ENCODE data around the gene RNPEPL1. TPM values are rescaled to one million over a fixed set of nuclear protein-coding genes. Genes with fewer than 3 reads are reported as not detected.
A peak's percentile ranks its signal among the peaks of the same experiment; 100 is the strongest.

Gene RNPEPL1
- total RNA-seq, 1 donor from 2014 or later, result 69.9 TPM

- DNase-seq (ENCODE audit: low spot score), result peak; percentile 88
These were observed 54.4 kb downstream of the RNPEPL1 start for GRCh38 chr2:240622531-240623235.

DNA sequence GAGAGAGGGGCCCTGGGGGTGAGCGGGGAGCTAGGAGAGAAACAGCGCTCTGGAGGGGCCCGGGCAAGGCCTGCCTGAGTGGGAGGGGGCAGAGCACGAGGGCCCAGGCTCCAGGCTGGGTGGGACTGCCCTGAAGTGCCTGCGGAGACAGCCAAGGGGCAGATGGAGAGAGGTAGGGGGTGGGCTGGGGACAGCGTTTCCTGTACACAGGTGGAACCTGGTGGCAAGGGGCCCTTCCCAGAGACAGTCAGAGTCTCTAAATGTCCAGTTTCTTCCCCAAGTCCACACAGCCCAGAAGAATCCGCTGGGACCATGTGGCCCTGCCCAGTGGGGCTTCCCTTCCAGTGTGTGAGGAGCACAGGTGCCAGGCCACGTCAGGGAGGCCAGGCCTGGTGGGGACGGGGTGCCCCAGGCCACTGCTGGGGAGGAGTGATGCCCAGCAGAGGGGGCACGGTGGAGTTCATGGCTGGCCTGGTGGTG, 55.3 kb downstream of the RNPEPL1 start:
- DNase-seq (ENCODE audit: low spot score), result peak; percentile 71

- peak; percentile 87 for DNase-seq (ENCODE audit: low spot score)
These were observed 56.0 kb downstream of the RNPEPL1 start for GRCh38 chr2:240624011-240624949.

GRCh38 chr2:240624950-240625621, 56.8 kb downstream of the RNPEPL1 start, which contains the start of gene GPR35:
TSS of gene GPR35 (plus strand) at chr2:240625480. CDS start at chr2:240629953, 4,473 bp downstream.
- peak; percentile 89 for DNase-seq (ENCODE audit: low spot score)

- peak; percentile 85 for DNase-seq (ENCODE audit: low spot score)
These were observed 58.4 kb downstream of the RNPEPL1 start for GRCh38 chr2:240626531-240627300.

- DNase-seq (ENCODE audit: low spot score), result peak; percentile 80
These were observed 59.6 kb downstream of the RNPEPL1 start for GRCh38 chr2:240627736-240628506.

DNA sequence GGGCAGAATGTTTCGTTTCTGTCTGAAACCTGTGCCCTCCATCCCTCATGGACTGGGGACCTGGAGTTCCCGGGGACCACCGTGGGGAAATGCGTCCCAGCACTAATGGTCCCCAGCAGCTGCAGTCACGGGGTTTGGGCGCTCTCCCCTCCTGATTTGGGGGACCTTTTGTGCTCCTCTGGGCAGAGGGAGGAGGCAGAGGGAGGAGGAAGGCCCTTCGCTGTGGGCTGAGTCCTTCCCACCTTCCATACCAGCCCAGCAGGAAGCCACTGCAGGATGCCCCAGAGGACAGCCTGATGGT, 60.2 kb downstream of the RNPEPL1 start:
- no peak for DNase-seq (ENCODE audit: low spot score)

GRCh38 chr2:240628808-240629618, 60.7 kb downstream of the RNPEPL1 start:
- DNase-seq (ENCODE audit: low spot score), result peak; percentile 85

DNA sequence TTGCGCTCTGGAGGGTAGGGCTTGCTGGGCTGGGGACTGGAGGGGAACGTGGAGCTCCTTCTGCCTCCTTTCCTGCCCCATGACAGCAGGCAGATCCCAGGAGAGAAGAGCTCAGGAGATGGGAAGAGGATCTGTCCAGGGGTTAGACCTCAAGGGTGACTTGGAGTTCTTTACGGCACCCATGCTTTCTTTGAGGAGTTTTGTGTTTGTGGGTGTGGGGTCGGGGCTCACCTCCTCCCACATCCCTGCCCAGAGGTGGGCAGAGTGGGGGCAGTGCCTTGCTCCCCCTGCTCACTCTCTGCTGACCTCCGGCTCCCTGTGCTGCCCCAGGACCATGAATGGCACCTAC, 61.3 kb downstream of the RNPEPL1 start:
- no peak for DNase-seq (ENCODE audit: low spot score)

DNA sequence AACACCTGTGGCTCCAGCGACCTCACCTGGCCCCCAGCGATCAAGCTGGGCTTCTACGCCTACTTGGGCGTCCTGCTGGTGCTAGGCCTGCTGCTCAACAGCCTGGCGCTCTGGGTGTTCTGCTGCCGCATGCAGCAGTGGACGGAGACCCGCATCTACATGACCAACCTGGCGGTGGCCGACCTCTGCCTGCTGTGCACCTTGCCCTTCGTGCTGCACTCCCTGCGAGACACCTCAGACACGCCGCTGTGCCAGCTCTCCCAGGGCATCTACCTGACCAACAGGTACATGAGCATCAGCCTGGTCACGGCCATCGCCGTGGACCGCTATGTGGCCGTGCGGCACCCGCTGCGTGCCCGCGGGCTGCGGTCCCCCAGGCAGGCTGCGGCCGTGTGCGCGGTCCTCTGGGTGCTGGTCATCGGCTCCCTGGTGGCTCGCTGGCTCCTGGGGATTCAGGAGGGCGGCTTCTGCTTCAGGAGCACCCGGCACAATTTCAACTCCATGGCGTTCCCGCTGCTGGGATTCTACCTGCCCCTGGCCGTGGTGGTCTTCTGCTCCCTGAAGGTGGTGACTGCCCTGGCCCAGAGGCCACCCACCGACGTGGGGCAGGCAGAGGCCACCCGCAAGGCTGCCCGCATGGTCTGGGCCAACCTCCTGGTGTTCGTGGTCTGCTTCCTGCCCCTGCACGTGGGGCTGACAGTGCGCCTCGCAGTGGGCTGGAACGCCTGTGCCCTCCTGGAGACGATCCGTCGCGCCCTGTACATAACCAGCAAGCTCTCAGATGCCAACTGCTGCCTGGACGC, 61.9 kb downstream of the RNPEPL1 start:
- peak; percentile 85 for DNase-seq (ENCODE audit: low spot score)

Other genes with a start within 250 kb of the RNPEPL1 start
- 82.5 TPM for gene GPC1, start 132.8 kb upstream of the RNPEPL1 start, total RNA-seq
- gene ANKMY1, start 10.5 kb upstream of the RNPEPL1 start, total RNA-seq, result 11.4 TPM
- gene DUSP28, start 8.1 kb upstream of the RNPEPL1 start, total RNA-seq, result 3.8 TPM
- 18.2 TPM for gene CAPN10, start 18.2 kb downstream of the RNPEPL1 start, total RNA-seq
- gene GPR35, start 57.0 kb downstream of the RNPEPL1 start, total RNA-seq, result 1.9 TPM
- not detected for gene AQP12B, start 114.4 kb downstream of the RNPEPL1 start, total RNA-seq
- not detected for gene AQP12A, start 123.4 kb downstream of the RNPEPL1 start, total RNA-seq